ENCODE results near the gene ANO6.

DNA sequence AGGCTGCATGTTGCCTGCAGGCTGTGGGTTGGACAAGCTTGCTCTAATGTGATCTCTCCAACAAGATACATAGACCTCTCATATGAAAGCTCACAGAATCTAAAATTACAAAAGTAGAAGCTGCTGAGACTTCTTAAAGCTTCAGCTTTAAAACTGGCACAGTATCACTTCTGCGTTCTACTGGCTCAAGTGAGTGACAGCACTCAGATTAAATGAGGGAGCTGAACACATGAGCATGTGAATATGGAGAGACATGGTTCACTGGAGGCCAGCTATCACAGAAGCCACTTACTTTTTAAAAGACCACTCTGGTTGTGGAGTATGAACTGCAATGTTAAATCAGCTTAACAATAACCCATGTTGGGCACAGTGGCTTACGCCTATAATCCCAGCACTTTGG is 29.1 kb upstream of the ANO6 start:
- TF ChIP-seq, protein P1, sequence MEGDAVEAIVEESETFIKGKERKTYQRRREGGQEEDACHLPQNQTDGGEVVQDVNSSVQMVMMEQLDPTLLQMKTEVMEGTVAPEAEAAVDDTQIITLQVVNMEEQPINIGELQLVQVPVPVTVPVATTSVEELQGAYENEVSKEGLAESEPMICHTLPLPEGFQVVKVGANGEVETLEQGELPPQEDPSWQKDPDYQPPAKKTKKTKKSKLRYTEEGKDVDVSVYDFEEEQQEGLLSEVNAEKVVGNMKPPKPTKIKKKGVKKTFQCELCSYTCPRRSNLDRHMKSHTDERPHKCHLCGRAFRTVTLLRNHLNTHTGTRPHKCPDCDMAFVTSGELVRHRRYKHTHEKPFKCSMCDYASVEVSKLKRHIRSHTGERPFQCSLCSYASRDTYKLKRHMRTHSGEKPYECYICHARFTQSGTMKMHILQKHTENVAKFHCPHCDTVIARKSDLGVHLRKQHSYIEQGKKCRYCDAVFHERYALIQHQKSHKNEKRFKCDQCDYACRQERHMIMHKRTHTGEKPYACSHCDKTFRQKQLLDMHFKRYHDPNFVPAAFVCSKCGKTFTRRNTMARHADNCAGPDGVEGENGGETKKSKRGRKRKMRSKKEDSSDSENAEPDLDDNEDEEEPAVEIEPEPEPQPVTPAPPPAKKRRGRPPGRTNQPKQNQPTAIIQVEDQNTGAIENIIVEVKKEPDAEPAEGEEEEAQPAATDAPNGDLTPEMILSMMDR (IDR thresholded peaks at IDR 0.05) = no peak
- TF ChIP-seq POLR2A (IDR thresholded peaks at IDR 0.05) (no peak), EP300 (IDR thresholded peaks at IDR 0.05) (no peak)
